ENCODE data around the gene ZNF3.
"Not testable (repeated sequence)": the region's sequence is repeated elsewhere in the genome, so short reads cannot be mapped to it uniquely, and the experiment has no call there.

ZNF3 gene

GRCh38 chr7:100081535-100082102 is at the start of gene ZNF3:
TSS of gene ZNF3 (minus strand) at chr7:100081723. CDS start at chr7:100077357, 4,366 bp downstream.
- peak within 1 kb of the TSS; percentile 97 for H3K4me3 ChIP-seq (ENCODE audit: low read length)
- peak; percentile 65 for TF ChIP-seq CTCF (IDR thresholded peaks at IDR 0.05; ENCODE audit: insufficient read depth, low read depth, low read length, missing control alignments)
- DNase-seq (ENCODE audit: low read depth) = peak; percentile 99

GRCh38 chr7:100130608-100131453 is 49.3 kb upstream of the ZNF3 start:
- TF ChIP-seq CTCF (IDR thresholded peaks at IDR 0.05; ENCODE audit: insufficient read depth, low read depth, low read length, missing control alignments) = peak; percentile 77
- peak; percentile 64 for DNase-seq (ENCODE audit: low read depth)
- no peak overlapping the region for H3K4me3 ChIP-seq (ENCODE audit: low read length)

- not testable (repeated sequence) for H3K4me3 ChIP-seq (ENCODE audit: low read length)
- DNase-seq (ENCODE audit: low read depth) = peak; percentile 67
Measured at GRCh38 chr7:100130220-100130607, 48.7 kb upstream of the ZNF3 start.

- no peak overlapping the region for H3K4me3 ChIP-seq (ENCODE audit: low read length)
- DNase-seq (ENCODE audit: low read depth) = no peak
- no peak for TF ChIP-seq CTCF (IDR thresholded peaks at IDR 0.05; ENCODE audit: insufficient read depth, low read depth, low read length, missing control alignments)
Measured at GRCh38 chr7:100128637-100128963, 47.1 kb upstream of the ZNF3 start.

- TF ChIP-seq CTCF (IDR thresholded peaks at IDR 0.05; ENCODE audit: insufficient read depth, low read depth, low read length, missing control alignments) = no peak
- DNase-seq (ENCODE audit: low read depth) = no peak
- peak overlapping the region; percentile 92 for H3K4me3 ChIP-seq (ENCODE audit: low read length)
Measured at GRCh38 chr7:100127866-100128636, 46.5 kb upstream of the ZNF3 start.

- peak; percentile 90 for DNase-seq (ENCODE audit: low read depth)
- peak within 1 kb of the TSS; percentile 92 for H3K4me3 ChIP-seq (ENCODE audit: low read length)
- TF ChIP-seq CTCF (IDR thresholded peaks at IDR 0.05; ENCODE audit: insufficient read depth, low read depth, low read length, missing control alignments) = no peak
Measured at GRCh38 chr7:100126931-100127865, 45.7 kb upstream of the ZNF3 start, which contains the start of gene MBLAC1. TSS of gene MBLAC1 (plus strand) at chr7:100126967. CDS start at chr7:100127396, 429 bp downstream.
